K562 (cell line): ENCODE measurements around the gene GNAT1. TPM values are rescaled to one million over a fixed set of nuclear protein-coding genes. Genes with fewer than 3 reads are reported as not detected.

Experiments used
- ATAC-seq: fragments of 200-7000 bp; cut with Tn5 transposase; 3 replicates; pipeline ENCODE4 v1.9.1; 2020; ENCODE audit warnings: moderate library complexity
- BruUV-seq: library from RNA; stranded (reverse); fragments of 400-500 nt; replicated peaks from 2 replicates; lab custom pipeline; 2021; lab: Mats Ljungman, UMichigan
- CTCF ChIA-PET: fragments of 300-600 bp; formaldehyde crosslinking; extraction: SDS; loops from one replicate; lab custom pipeline; 2021; ENCODE audit warnings: low intra/inter-chr PET ratio; lab: Yijun Ruan, JAX
- POLR2A ChIA-PET: fragments of 300-600, 350-650 bp; sonication (Branson Sonifier 250); formaldehyde crosslinking; extraction: SDS; loops from one replicate; lab custom pipeline; 2021; ENCODE audit warnings: antibody characterized with exemption, inconsistent platforms; lab: Yijun Ruan, JAX
- DNase-seq, 4 experiments: peaks; one replicate each; pipeline versions ENCODE4 v3.0.0 to v3.0.0-alpha.2; 2011 to 2018; ENCODE audit warnings: low spot score in 3 of 4, mixed read lengths in 3 of 4; ENCODE audit errors: extremely low read depth in 1 of 4
- FAIRE-seq: peaks from 2 replicates; lab custom pipeline; 2011; peaks lifted over from hg19 to GRCh38; lab: Jason Lieb, UNC
- H2AFZ ChIP-seq: 2 replicates; pipeline ENCODE4 v1.6.0; 2011; ENCODE audit warnings: low read depth, low read length, control low read depth, inconsistent platforms
- H3K27ac ChIP-seq: fragments of 200-600 bp; 3 replicates; pipeline ENCODE4 v1.8.0; 2011; ENCODE audit warnings: low read depth, mild to moderate bottlenecking, control low read depth, inconsistent platforms, low read length, moderate library complexity, mixed read lengths; ENCODE audit errors: extremely low read depth
- H3K27me3 ChIP-seq, 2 experiments: fragments of 300-600 bp in 1 of 2; 2 replicates in 1 of 2; 3 replicates in 1 of 2; pipeline versions ENCODE4 v1.6.0 to v1.8.0; 2011; ENCODE audit warnings: inconsistent platforms in 2 of 2, low read length in 2 of 2, mild to moderate bottlenecking in 1 of 2, mixed read lengths in 1 of 2, moderate library complexity in 1 of 2; ENCODE audit not compliant: control insufficient read depth in 2 of 2, insufficient read depth in 2 of 2
- H3K36me3 ChIP-seq: fragments of 300-600 bp; 3 replicates; pipeline ENCODE4 v1.8.0; 2011; ENCODE audit warnings: mild to moderate bottlenecking, low read length, inconsistent platforms; ENCODE audit not compliant: control insufficient read depth, insufficient read depth
- H3K4me1 ChIP-seq, 2 experiments: fragments of 200-600 bp in 1 of 2; replicated peaks in 1 of 2; 2 replicates in 1 of 2; 3 replicates in 1 of 2; pipeline versions ENCODE4 v1.5.1 to v1.8.0; 2011; ENCODE audit warnings: inconsistent platforms in 2 of 2, low read length in 2 of 2, mild to moderate bottlenecking in 1 of 2, mixed read lengths in 1 of 2, moderate library complexity in 1 of 2; ENCODE audit not compliant: control insufficient read depth in 2 of 2, insufficient read depth in 2 of 2
- H3K4me2 ChIP-seq: 2 replicates; pipeline ENCODE4 v1.6.1; 2011; ENCODE audit warnings: low read length, control low read depth, inconsistent platforms, mixed read lengths; ENCODE audit not compliant: insufficient read depth
- H3K4me3 ChIP-seq: fragments of 200-600 bp; sonication (generic), shearing (Covaris generic); 2 replicates; pipeline ENCODE4 v1.5.1; 2016; ENCODE audit warnings: control low read depth, inconsistent platforms
- H3K79me2 ChIP-seq: fragments of 200-600 bp; 3 replicates; pipeline ENCODE4 v1.8.0; 2011; ENCODE audit warnings: low read length, inconsistent platforms; ENCODE audit not compliant: control insufficient read depth, insufficient read depth
- H3K9ac ChIP-seq, 2 experiments: 2 replicates each; pipeline versions ENCODE4 v1.6.0 to v1.6.1; 2011; ENCODE audit warnings: low read depth in 2 of 2, low read length in 2 of 2, control low read depth in 1 of 2, inconsistent platforms in 1 of 2, mild to moderate bottlenecking in 1 of 2, mixed read lengths in 1 of 2; ENCODE audit not compliant: insufficient read depth in 1 of 2
- H3K9me1 ChIP-seq: one replicate; pipeline ENCODE4 v1.6.0; 2011; ENCODE audit warnings: inconsistent platforms, mild to moderate bottlenecking, low read length, moderate library complexity; ENCODE audit not compliant: control insufficient read depth, insufficient read depth
- H3K9me3 ChIP-seq: replicated peaks from 2 replicates; pipeline ENCODE4 v1.5.1; 2011; ENCODE audit warnings: low read depth, low read length, inconsistent platforms; ENCODE audit not compliant: control insufficient read depth, insufficient read depth
- H4K20me1 ChIP-seq: replicated peaks from 2 replicates; pipeline ENCODE4 v1.6.1; 2011; ENCODE audit warnings: low read length, inconsistent platforms, mixed read lengths; ENCODE audit not compliant: control insufficient read depth, insufficient read depth
- CBX5 ChIP-seq: IDR thresholded peaks from 2 replicates; pipeline ENCODE4 v1.6.1; 2014; ENCODE audit warnings: low read depth, borderline replicate concordance
- EP400 ChIP-seq: fragments of 450-650 bp; IDR thresholded peaks from 2 replicates; pipeline ENCODE4 v1.6.1; 2017; ENCODE audit warnings: antibody characterized with exemption, mild to moderate bottlenecking, moderate library complexity
- HMG20A ChIP-seq: fragments of 450-650 bp; formaldehyde crosslinking; conservative IDR thresholded peaks from 2 replicates; pipeline ENCODE4 v1.4.0; 2020; ENCODE audit warnings: mild to moderate bottlenecking, mixed read lengths
- KAT8 ChIP-seq: fragments of 450-650 bp; IDR thresholded peaks from 2 replicates; pipeline ENCODE4 v1.6.1; 2016; ENCODE audit warnings: low read depth, mild to moderate bottlenecking
- NBN ChIP-seq: fragments of 450-650 bp; IDR thresholded peaks from 2 replicates; pipeline ENCODE4 v1.6.1; 2016; ENCODE audit warnings: low read depth, mild to moderate bottlenecking
- PRDM10 ChIP-seq: fragments of 450-650 bp; IDR thresholded peaks from 2 replicates; pipeline ENCODE4 v1.6.1; 2018; ENCODE audit not compliant: partially characterized antibody
- SRSF3 ChIP-seq: fragments of 200-400 bp; formaldehyde crosslinking; IDR thresholded peaks from 2 replicates; pipeline ENCODE4 v1.6.1; 2016; ENCODE audit warnings: mild to moderate bottlenecking, low read length, moderate library complexity; ENCODE audit not compliant: insufficient read depth
- ZNF436 ChIP-seq: fragments of 250-450, 450-650 bp; sonication (Bioruptor Pico); formaldehyde crosslinking; IDR thresholded peaks from 2 replicates; pipeline ENCODE4 v1.7.0; 2020; ENCODE audit warnings: mild to moderate bottlenecking
- ZNF583 ChIP-seq: fragments of 250-450 bp; sonication (Bioruptor Pico); IDR thresholded peaks from 2 replicates; pipeline ENCODE4 v1.4.0; 2020
- ZNF780A ChIP-seq: fragments of 250-450 bp; sonication (Bioruptor Pico); IDR thresholded peaks from 2 replicates; pipeline ENCODE4 v1.5.0; 2021; ENCODE audit warnings: mild to moderate bottlenecking
- ZSCAN32 ChIP-seq: fragments of 450-650 bp; formaldehyde crosslinking; IDR thresholded peaks from 2 replicates; pipeline ENCODE4 v1.4.0; 2020; ENCODE audit warnings: mild to moderate bottlenecking, moderate library complexity
- WGBS: fragments of 100-300 bp; shearing (Covaris generic); methylation state at CpG from one replicate; pipeline ENCODE4 v1.1.6; 2016; ENCODE audit warnings: low coverage, mixed read lengths; ENCODE audit not compliant: insufficient coverage; ENCODE audit errors: missing lambda C conversion rate; 5-methylcytosine and 5-hydroxymethylcytosine counted together
- in situ Hi-C: fragments of 300-500 bp; cut with MboI; formaldehyde crosslinking; loops from 4 replicates; pipeline ENCODE4 v1.15.0; 2018; ENCODE audit warnings: inconsistent platforms, mixed read lengths
- intact Hi-C: fragments of 100-400 bp; cut with micrococcal nuclease; formaldehyde crosslinking; loops from 2 replicates; pipeline ENCODE4 v1.14.2; 2022
- polyA plus RNA-seq, 8 experiments: library from polyadenylated mRNA; depleted of rRNA in 4 of 8; stranded (reverse) in 5 of 8; unstranded in 3 of 8; fragments of >200 nt; fragmentation: Nextera tagmentation in 2 of 8; fragmentation: Illumina TruSeq in 1 of 8; extraction: Ambion mirVana in 2 of 8; extraction: Trizol in 1 of 8; gene quantifications; 2 replicates each; pipeline versions ENCODE4 v1.2.1 to v1.2.3, GENCODE V29; 2011 to 2014; ENCODE audit warnings: inconsistent platforms in 1 of 8, missing spikeins in 1 of 8
- total RNA-seq, 7 experiments: library from RNA; depleted of rRNA in 6 of 7; stranded (reverse); fragments of >200 nt in 6 of 7; fragmentation: Illumina TruSeq in 2 of 7; extraction: Trizol in 2 of 7; gene quantifications; 2 replicates each; pipeline versions ENCODE4 v1.2.1 to v1.2.3, GENCODE V29; 2011 to 2021; ENCODE audit warnings: low replicate concordance in 1 of 7
- TF ChIP-seq, protein P1 (sequence below): sonication (generic); formaldehyde crosslinking; IDR thresholded peaks from 2 replicates; pipeline ENCODE4 v1.8.0; 2022; ENCODE audit warnings: mild to moderate bottlenecking, missing genetic modification reagents
- TF ChIP-seq, protein P2 (sequence below): fragments of 250-450 bp; sonication (Bioruptor Pico); IDR thresholded peaks from 2 replicates; pipeline ENCODE4 v1.8.0; 2021; ENCODE audit warnings: mild to moderate bottlenecking, moderate library complexity

The GNAT1 gene
- total and polyA plus RNA-seq, 9 of the 15 experiments (the other 6 are each of a cell fraction or from before 2014, with no cell fraction given): not detected

DNA sequence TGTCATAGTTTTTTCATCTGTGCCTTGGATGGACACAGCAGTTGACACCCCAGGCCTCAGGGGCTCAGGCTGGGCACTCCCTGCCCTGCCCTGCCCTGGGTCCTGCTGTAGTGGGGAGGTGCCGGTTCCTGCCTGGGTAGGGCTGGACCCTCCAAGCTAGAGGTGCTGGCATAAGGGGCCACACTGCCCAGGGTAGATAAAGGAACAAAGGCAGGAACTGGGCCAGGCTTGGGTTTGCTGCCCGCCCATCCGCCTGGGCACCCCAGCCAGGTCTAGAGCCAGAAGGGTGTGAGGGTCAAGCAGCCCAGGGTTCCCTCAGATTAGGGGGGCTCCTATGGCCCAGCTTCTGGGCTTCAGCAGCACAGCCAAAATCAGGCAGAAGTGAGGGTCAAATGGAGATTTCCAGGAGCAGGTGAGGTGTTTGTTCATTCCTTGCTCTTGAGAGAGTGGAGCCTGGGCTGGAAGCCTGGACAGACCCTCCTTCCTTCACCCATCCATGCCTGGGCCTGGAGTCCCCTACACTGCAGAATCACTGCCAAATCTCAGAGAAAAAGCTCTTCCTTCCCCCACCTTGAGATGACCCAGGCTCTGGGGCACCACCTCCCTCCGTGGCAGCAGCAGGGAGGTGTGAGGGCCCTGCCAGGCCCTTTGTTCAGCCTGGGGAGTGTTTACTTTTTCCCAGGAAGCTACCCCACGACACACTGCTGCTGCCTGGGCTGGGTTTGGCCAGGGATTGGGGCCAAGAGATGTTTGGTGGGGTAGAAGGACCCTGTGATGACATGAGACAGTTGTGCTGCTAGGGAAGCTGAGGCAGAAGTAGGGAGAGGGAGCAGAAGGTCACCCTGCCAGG is 29.2 kb upstream of the GNAT1 start:
- H3K4me2 ChIP-seq: no peak overlapping the region
- TF ChIP-seq ZNF583 (CRISPR knock-in tag): no peak
- no peak for TF ChIP-seq CBX5
- no peak for TF ChIP-seq NBN
- no peak for TF ChIP-seq ZNF436 (CRISPR knock-in tag)
- no peak for TF ChIP-seq ZSCAN32 (CRISPR knock-in tag)
- no peak for TF ChIP-seq KAT8
- no peak for TF ChIP-seq HMG20A
- TF ChIP-seq, protein P1, sequence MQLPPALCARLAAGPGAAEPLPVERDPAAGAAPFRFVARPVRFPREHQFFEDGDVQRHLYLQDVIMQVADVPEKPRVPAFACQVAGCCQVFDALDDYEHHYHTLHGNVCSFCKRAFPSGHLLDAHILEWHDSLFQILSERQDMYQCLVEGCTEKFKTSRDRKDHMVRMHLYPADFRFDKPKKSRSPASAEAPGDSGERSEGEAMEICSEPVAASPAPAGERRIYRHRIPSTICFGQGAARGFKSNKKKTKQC (CRISPR knock-in tag): no peak
- no peak for TF ChIP-seq SRSF3
- TF ChIP-seq PRDM10: no peak
- TF ChIP-seq, protein P2, sequence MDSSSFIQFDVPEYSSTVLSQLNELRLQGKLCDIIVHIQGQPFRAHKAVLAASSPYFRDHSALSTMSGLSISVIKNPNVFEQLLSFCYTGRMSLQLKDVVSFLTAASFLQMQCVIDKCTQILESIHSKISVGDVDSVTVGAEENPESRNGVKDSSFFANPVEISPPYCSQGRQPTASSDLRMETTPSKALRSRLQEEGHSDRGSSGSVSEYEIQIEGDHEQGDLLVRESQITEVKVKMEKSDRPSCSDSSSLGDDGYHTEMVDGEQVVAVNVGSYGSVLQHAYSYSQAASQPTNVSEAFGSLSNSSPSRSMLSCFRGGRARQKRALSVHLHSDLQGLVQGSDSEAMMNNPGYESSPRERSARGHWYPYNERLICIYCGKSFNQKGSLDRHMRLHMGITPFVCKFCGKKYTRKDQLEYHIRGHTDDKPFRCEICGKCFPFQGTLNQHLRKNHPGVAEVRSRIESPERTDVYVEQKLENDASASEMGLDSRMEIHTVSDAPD (CRISPR knock-in tag): no peak
- TF ChIP-seq ZNF780A (CRISPR knock-in tag): no peak
- no peak for TF ChIP-seq EP400
- no TSS peak for BruUV-seq
- peak overlapping the region in 1 of 2 experiments; percentile 26; a peak in 1 of 4 replicates for H3K9ac ChIP-seq
- H3K9me1 ChIP-seq: no peaks in the 10 kb centered on the region
- in situ Hi-C loops (no loop called here), intact Hi-C loops (no loop called here)
- FAIRE-seq (no peak), ATAC-seq (no peak), DNase-seq (no peak)
- no peaks in the 10 kb centered on the region for H3K27me3 ChIP-seq
- CTCF ChIA-PET: no interaction called here
- peaks cover 3% of the 10 kb centered on the region; the same call in 1 of the 2 replicates for H4K20me1 ChIP-seq
- 63% methylated on average over 5 of the region's 5 CpGs for WGBS
- POLR2A ChIA-PET: interaction anchor here (0.8 kb wide), 1 partner anchor 14 kb away, joined by 3 read pairs; no protein-coding TSS in a partner anchor
- H3K9me3 ChIP-seq: no peaks in the 10 kb centered on the region
- H2AFZ ChIP-seq: no peak overlapping the region
- H3K27ac ChIP-seq: no peak overlapping the region
- peaks cover 9 to 37% of the 10 kb centered on the region in 2 experiments; a peak in 4 of 5 replicates for H3K4me1 ChIP-seq
- no peak overlapping the region for H3K4me3 ChIP-seq
- no peaks in the 10 kb centered on the region for H3K79me2 ChIP-seq
- no peaks in the 10 kb centered on the region for H3K36me3 ChIP-seq
